GM12878 (cell line): ENCODE data around the gene ABHD17A. TPM values are rescaled to one million over a fixed set of nuclear protein-coding genes. Genes with fewer than 3 reads are reported as not detected.

Experiments used
- BCL11A ChIP-seq: IDR thresholded peaks from 2 replicates; pipeline ENCODE4 v1.6.1; 2011; ENCODE audit warnings: low read depth, low read length
- CBFB ChIP-seq: IDR thresholded peaks from 2 replicates; pipeline ENCODE4 v1.6.1; 2016; ENCODE audit warnings: antibody characterized with exemption, low read depth
- CBX3 ChIP-seq: fragments of 200-600 bp; sonication (generic); IDR thresholded peaks from 2 replicates; pipeline ENCODE4 v1.6.1; 2016; ENCODE audit warnings: low read depth, borderline replicate concordance
- EGR1 ChIP-seq, 2 experiments: IDR thresholded peaks; 1 replicate in 1 of 2; 2 replicates in 1 of 2; pipeline ENCODE4 v1.6.1; 2011 to 2012; ENCODE audit warnings: low read depth in 2 of 2, low read length in 2 of 2, borderline replicate concordance in 1 of 2, mild to moderate bottlenecking in 1 of 2, moderate library complexity in 1 of 2
- HDAC6 ChIP-seq: fragments of 200-600 bp; sonication (generic); IDR thresholded peaks from one replicate; pipeline ENCODE4 v1.8.0; 2017; ENCODE audit warnings: antibody characterized with exemption; ENCODE audit not compliant: unreplicated experiment
- HDGF ChIP-seq: fragments of 450-650 bp; IDR thresholded peaks from 2 replicates; pipeline ENCODE4 v1.6.1; 2016; ENCODE audit warnings: antibody characterized with exemption
- IKZF2 ChIP-seq, 2 experiments: fragments of 450-650 bp; IDR thresholded peaks; 2 replicates each; pipeline ENCODE4 v1.6.1; 2017; ENCODE audit warnings: mild to moderate bottlenecking in 2 of 2, moderate library complexity in 2 of 2
- IRF4 ChIP-seq: IDR thresholded peaks from 2 replicates; pipeline ENCODE4 v1.6.1; 2011; ENCODE audit warnings: low read depth, low read length
- JUND ChIP-seq: IDR thresholded peaks from 2 replicates; pipeline ENCODE4 v1.6.1; 2012; ENCODE audit warnings: low read depth, mild to moderate bottlenecking, low read length, improper control_type of control experiment, moderate library complexity
- LARP7 ChIP-seq: fragments of 450-650 bp; IDR thresholded peaks from 2 replicates; pipeline ENCODE4 v1.6.1; 2017; ENCODE audit warnings: mild to moderate bottlenecking
- MXI1 ChIP-seq: fragments of 150-350 bp; IDR thresholded peaks from 2 replicates; pipeline ENCODE4 v1.6.1; 2011; ENCODE audit warnings: low read depth, mild to moderate bottlenecking, inconsistent platforms, low read length, improper control_type of control experiment
- NFYB ChIP-seq: IDR thresholded peaks from 2 replicates; pipeline ENCODE4 v1.6.1; 2011; ENCODE audit warnings: low read depth, mild to moderate bottlenecking, low read length, improper control_type of control experiment, moderate library complexity; ENCODE audit not compliant: insufficient read depth
- NR2F1 ChIP-seq: fragments of 450-650 bp; conservative IDR thresholded peaks from 2 replicates; pipeline ENCODE4 v1.6.1; 2017; ENCODE audit warnings: mild to moderate bottlenecking
- PAX5 ChIP-seq: IDR thresholded peaks from 2 replicates; pipeline ENCODE4 v1.6.1; 2011; ENCODE audit warnings: low read depth, low read length, borderline replicate concordance
- PAX8 ChIP-seq: fragments of 450-650 bp; IDR thresholded peaks from 2 replicates; pipeline ENCODE4 v1.6.1; 2017; ENCODE audit warnings: mild to moderate bottlenecking, moderate library complexity
- PRDM15 ChIP-seq: fragments of 450-650 bp; formaldehyde crosslinking; IDR thresholded peaks from 2 replicates; pipeline ENCODE4 v1.4.0; 2020; ENCODE audit warnings: mild to moderate bottlenecking, moderate library complexity
- RELA ChIP-seq: fragments of 450-650 bp; IDR thresholded peaks from 2 replicates; pipeline ENCODE4 v1.8.0; 2014; ENCODE audit warnings: borderline replicate concordance; ENCODE audit not compliant: partially characterized antibody
- SMAD1 ChIP-seq: fragments of 450-650 bp; IDR thresholded peaks from 2 replicates; pipeline ENCODE4 v1.6.1; 2018; ENCODE audit warnings: mild to moderate bottlenecking, low read depth; ENCODE audit not compliant: partially characterized antibody
- SMAD5 ChIP-seq: IDR thresholded peaks from 2 replicates; pipeline ENCODE4 v1.6.1; 2016; ENCODE audit warnings: antibody characterized with exemption, low read depth
- SUZ12 ChIP-seq: fragments of 200-600 bp; sonication (generic); IDR thresholded peaks from one replicate; pipeline ENCODE4 v1.6.1; 2018; ENCODE audit warnings: antibody characterized with exemption, mild to moderate bottlenecking; ENCODE audit not compliant: unreplicated experiment
- TBL1XR1 ChIP-seq: IDR thresholded peaks from 2 replicates; pipeline ENCODE4 v1.6.1; 2012; ENCODE audit warnings: low read depth, low read length, improper control_type of control experiment
- ZSCAN29 ChIP-seq: fragments of 450-650 bp; IDR thresholded peaks from 2 replicates; pipeline ENCODE4 v1.6.1; 2017; ENCODE audit warnings: mild to moderate bottlenecking, moderate library complexity
- polyA plus RNA-seq, 11 experiments: library from polyadenylated mRNA; depleted of rRNA in 4 of 11; unstranded in 6 of 11; stranded (reverse) in 5 of 11; fragments of >200 nt; fragmentation: Nextera tagmentation in 4 of 11; fragmentation: Illumina TruSeq in 1 of 11; extraction: Ambion mirVana in 4 of 11; extraction: Trizol in 1 of 11; gene quantifications; 1 replicate in 1 of 11; 2 replicates in 10 of 11; pipeline versions ENCODE4 v1.2.1 to v1.2.3, GENCODE V29; 2011 to 2016; ENCODE audit warnings: inconsistent platforms in 2 of 11, missing spikeins in 2 of 11, low read depth in 1 of 11
- total RNA-seq, 4 experiments: library from RNA; depleted of rRNA in 3 of 4; stranded (reverse); fragments of >200 nt in 3 of 4; fragmentation: Illumina TruSeq in 1 of 4; extraction: Trizol in 1 of 4; gene quantifications; 2 replicates each; pipeline versions ENCODE4 v1.2.1 to v1.2.3, GENCODE V29; 2013 to 2021
- TF ChIP-seq, protein P1 (sequence below): IDR thresholded peaks from 2 replicates; pipeline ENCODE4 v1.6.1; 2012; ENCODE audit warnings: improper control_type of control experiment, low read depth, low read length; ENCODE audit not compliant: insufficient replicate concordance

Gene ABHD17A
- total and polyA plus RNA-seq, 10 of the 15 experiments (the other 5 are each of a cell fraction or from before 2014, with no cell fraction given), result 0.13 to 126 (median 28.8) TPM; not detected in 1

DNA sequence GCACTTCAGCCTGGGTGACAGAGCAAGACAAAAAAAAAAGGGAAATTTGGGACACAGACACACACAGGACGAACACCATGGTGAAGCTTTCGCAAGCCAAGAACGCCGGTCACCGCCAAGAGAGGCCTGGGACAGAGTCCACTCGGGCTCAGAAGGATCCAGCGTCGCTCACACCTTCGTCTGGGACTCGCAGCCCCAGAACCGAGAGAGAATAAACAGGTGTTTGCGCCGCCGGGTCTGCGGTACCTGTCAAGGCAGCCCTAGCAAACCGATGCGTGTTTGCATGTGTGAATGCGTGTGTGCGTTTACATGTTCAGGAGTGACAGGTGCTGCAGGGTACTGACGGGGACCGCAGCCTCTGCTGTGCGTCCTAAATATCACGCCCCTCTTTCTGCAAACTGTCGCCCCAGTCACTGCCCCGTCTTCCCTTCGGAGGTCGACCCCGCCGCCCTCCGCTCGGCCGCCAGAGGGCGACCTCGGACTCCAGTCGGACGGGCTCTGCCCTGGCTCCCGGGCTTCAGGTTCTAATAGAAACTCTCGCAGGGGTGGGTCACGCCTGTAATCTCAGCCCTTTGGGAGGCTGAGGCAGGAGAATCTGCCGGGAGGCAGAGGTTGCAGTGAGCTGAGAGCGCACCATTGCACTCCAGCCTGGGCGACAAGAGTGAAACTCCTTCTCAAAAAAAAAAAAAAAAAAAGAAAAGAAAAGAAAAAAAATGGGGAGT lies 43.9 kb upstream of the ABHD17A start (continued):
- TF ChIP-seq PRDM15 (no peak), LARP7 (no peak), IRF4 (no peak), CBFB (no peak), NFYB (no peak), CBX3 (no peak), RELA (no peak), MXI1 (no peak), EGR1 (IDR thresholded peaks at IDR 0.05; ENCODE audit: borderline replicate concordance in 1 of 2, low read depth in 2 of 2, low read length in 2 of 2) (no peak), PAX8 (no peak), JUND (no peak), PAX5 (no peak), ZSCAN29 (no peak), HDAC6 (no peak), SMAD1 (no peak), TBL1XR1 (no peak), BCL11A (no peak), IKZF2 (IDR thresholded peaks at IDR 0.05) (no peak), NR2F1 (peak; percentile 86), HDGF (no peak), SUZ12 (no peak), SMAD5 (no peak)
- TF ChIP-seq, protein P1, sequence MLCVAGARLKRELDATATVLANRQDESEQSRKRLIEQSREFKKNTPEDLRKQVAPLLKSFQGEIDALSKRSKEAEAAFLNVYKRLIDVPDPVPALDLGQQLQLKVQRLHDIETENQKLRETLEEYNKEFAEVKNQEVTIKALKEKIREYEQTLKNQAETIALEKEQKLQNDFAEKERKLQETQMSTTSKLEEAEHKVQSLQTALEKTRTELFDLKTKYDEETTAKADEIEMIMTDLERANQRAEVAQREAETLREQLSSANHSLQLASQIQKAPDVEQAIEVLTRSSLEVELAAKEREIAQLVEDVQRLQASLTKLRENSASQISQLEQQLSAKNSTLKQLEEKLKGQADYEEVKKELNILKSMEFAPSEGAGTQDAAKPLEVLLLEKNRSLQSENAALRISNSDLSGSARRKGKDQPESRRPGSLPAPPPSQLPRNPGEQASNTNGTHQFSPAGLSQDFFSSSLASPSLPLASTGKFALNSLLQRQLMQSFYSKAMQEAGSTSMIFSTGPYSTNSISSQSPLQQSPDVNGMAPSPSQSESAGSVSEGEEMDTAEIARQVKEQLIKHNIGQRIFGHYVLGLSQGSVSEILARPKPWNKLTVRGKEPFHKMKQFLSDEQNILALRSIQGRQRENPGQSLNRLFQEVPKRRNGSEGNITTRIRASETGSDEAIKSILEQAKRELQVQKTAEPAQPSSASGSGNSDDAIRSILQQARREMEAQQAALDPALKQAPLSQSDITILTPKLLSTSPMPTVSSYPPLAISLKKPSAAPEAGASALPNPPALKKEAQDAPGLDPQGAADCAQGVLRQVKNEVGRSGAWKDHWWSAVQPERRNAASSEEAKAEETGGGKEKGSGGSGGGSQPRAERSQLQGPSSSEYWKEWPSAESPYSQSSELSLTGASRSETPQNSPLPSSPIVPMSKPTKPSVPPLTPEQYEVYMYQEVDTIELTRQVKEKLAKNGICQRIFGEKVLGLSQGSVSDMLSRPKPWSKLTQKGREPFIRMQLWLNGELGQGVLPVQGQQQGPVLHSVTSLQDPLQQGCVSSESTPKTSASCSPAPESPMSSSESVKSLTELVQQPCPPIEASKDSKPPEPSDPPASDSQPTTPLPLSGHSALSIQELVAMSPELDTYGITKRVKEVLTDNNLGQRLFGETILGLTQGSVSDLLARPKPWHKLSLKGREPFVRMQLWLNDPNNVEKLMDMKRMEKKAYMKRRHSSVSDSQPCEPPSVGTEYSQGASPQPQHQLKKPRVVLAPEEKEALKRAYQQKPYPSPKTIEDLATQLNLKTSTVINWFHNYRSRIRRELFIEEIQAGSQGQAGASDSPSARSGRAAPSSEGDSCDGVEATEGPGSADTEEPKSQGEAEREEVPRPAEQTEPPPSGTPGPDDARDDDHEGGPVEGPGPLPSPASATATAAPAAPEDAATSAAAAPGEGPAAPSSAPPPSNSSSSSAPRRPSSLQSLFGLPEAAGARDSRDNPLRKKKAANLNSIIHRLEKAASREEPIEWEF, result no peak
